ENCODE measurements around the gene CELF2.
"Not testable (repeated sequence)": the region's sequence is repeated elsewhere in the genome, so short reads cannot be mapped to it uniquely, and the experiment has no call there.

Gene CELF2

DNA sequence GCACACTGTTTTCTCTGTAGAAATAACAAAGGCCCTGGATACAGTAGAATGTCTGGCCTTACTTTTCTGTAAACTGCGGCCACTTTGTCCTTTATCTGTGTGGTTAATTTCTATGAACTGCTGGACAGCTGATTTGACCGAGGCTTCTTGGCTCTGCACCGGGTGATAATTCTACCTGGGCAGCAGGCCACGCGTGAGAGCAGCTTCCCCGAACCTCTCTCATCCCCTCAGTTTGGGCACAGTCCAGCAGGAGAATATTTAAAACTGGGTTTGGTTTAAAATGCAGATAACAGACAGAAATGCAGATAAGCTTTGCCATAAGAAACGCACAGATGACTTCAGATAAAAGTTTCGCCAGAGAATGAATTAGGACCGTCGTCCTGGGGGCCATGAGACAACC, 81.0 kb downstream of the CELF2 start:
- DNase-seq = no peak

- no peak for DNase-seq
These were observed 87.4 kb downstream of the CELF2 start for GRCh38 chr10:11104772-11105675.

GRCh38 chr10:11105676-11106004, 88.0 kb downstream of the CELF2 start:
- DNase-seq = no peak

DNA sequence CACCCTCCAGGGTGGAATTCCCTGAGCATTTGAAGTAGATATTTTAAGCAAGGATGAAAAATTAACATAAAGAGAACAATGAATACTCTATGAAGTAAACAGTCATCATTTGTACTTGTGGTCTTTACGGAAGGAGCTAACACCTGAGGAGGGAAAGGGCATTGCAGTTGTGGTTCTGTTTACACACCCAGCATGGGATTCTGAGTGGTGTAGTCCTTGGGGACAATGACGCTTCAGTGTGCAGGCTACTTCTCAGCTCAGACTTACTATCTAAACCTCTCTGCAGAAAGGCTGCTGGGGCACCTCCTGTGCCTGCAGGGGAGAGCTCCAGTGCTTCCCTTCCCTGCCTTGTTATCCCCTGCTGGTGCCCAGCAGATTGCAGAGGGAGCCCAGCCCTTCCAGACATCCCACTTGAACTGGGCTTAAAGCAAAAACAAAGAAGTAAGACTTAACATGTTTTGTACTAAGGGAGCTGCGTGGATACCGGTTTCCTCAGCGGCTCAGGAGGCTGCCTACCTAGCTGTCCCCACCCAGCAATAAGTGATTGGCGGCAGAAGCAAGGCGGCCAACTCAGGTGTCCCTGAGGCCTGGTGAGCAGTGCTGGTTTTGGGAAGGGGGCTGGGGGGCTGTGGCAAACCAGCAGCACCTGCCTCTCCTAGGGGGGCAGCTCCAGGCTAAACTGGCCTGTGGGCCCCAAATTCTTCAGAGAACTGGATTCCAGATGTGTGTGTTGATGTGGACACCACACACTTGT, 89.1 kb downstream of the CELF2 start:
- DNase-seq = no peak

DNA sequence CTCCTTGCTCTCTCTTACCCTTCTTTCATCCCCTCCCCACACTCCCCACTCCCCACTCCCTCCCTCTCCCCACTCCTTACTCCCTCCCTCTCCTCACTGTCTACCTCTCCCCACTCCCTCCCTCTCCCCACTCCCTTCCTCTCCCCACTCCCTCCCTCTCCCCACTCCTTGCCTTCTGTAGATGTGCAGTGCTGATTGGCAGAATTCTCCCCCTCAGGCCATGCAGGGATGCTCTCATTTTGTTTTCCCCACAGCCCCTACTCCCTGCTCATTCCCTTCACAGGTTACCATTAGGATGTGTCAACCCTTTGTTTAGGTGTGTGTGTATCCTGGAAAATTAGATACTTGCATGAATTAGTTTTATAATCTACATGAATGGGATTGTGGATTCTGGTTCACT, 90.3 kb downstream of the CELF2 start:
- DNase-seq = no peak

DNA sequence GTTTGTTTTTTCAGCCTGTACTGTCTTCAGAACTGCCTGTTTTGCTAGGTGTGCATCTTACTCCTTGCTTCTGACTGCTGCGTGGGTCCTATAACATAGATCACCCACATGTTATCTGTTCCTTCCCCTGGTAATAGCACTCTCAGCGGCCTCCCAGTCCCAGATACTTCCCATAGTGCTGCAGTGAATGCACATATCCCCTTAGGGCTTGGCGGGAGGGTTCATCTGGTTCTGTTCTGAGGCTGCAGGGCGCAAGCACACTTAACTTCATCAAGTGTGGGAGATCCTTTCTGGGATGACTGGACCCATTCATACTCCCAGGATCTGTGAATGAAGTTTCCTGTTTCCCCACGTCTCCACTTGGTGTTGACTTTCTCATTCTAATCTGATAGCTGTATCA, 90.7 kb downstream of the CELF2 start:
- DNase-seq = no peak

GRCh38 chr10:11109590-11109989, 91.9 kb downstream of the CELF2 start:
- no peak for DNase-seq

- no peak for DNase-seq
These were observed 92.9 kb downstream of the CELF2 start for GRCh38 chr10:11110539-11110938.

GRCh38 chr10:11111490-11111889, 93.8 kb downstream of the CELF2 start:
- no peak for DNase-seq

DNA sequence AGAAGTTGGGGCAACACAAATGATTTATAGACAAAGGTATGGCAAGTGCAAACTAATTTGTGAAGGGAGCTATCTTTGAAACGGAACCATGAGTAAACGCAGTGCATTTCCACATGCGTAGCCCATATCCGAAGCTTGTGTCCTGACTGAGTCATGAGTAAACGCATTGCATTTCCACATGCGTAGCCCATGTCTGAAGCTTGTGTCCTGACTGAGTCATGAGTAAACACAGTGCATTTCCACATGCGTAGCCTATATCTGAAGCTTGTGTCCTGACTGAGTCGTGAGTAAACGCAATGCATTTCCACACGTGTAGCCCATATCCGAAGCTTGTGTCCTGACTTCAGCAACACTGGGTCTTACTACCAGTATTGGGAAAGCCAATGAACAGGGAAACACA, 95.0 kb downstream of the CELF2 start:
- DNase-seq = no peak

- DNase-seq = no peak
These were observed 95.5 kb downstream of the CELF2 start for GRCh38 chr10:11113156-11113555.

DNA sequence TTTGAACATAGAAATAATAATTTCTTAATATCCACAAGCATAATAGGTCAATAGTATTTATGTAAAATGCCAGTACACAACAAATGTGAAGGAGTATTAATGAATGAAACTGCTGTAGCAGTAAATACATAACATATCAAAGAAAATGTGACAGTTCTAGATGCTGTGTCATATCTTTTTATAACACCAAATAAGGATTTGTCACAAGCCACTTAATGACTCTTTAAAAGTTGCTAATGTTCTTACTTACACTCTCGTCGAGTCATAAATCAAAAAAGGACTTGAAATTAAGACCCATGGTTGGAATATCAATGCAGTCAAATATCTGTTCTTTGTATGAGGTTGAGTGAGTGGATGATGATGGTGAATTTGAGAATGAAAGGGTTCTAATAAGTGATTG, 96.6 kb downstream of the CELF2 start:
- DNase-seq = no peak

GRCh38 chr10:11115337-11115736, 97.7 kb downstream of the CELF2 start:
- DNase-seq = no peak

- no peak for DNase-seq
These were observed 98.7 kb downstream of the CELF2 start for GRCh38 chr10:11116361-11116760.

- DNase-seq = no peak
These were observed 99.1 kb downstream of the CELF2 start for GRCh38 chr10:11116817-11117216.

- DNase-seq = no peak
These were observed 101.0 kb downstream of the CELF2 start for GRCh38 chr10:11118686-11119085.

DNA sequence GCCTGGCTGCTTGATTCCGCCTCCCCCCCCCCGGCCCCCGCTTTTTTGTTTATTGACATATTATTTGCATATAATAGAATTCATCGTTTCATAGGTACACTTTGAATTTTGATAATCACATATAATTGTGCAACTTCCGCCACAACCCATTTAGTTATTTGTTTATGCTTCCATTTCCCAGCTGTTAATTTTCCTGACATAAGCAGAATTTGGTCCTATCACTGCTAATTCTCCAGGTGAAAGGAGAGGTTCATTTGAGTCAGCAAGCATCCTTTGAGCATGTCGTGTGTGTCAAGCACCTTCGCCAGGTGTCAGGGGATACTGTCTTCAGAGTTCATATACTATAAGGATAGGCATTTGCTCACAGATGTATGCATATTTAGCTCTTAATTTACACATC, 102.2 kb downstream of the CELF2 start:
- DNase-seq = no peak

DNA sequence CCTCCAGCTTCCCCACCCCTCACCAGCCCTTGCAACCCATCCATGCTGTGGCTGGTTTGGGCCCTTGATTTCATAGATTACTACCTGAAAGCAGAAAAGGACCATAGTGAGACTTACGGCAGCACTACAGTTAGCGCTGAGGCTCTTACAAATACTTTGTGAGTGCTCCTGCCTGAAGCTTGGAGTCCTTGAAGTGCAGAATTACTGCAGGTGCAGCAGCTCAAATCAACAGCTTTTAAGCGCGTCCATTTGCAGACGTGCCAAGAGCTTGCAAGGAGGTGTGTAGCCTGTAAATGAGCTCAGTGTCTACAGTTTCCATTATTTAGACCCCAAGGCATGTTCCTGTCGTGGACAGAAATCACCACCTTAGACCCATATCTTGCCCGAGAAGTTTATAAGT, 103.0 kb downstream of the CELF2 start:
- no peak for DNase-seq

DNA sequence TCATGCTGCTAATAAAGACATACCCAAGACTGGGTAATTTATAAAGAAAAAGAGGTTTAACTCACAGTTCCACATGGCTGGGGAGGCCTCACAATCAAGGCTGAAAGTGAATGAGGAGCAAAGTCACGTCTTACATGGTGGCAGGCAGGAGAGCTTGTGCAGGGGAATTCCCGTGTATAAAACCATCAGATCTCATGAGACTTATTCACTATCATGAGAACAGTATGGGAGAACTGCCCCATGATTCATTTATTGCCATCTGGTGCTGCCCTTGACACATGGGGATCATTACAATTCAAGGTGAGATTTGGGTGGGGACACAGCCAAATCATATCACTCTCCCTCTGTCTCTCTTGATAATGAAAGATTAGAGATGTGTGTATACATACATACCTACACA, 106.2 kb downstream of the CELF2 start:
- DNase-seq = not testable (repeated sequence)

- no peak for DNase-seq
These were observed 107.3 kb downstream of the CELF2 start for GRCh38 chr10:11125004-11125403.

DNA sequence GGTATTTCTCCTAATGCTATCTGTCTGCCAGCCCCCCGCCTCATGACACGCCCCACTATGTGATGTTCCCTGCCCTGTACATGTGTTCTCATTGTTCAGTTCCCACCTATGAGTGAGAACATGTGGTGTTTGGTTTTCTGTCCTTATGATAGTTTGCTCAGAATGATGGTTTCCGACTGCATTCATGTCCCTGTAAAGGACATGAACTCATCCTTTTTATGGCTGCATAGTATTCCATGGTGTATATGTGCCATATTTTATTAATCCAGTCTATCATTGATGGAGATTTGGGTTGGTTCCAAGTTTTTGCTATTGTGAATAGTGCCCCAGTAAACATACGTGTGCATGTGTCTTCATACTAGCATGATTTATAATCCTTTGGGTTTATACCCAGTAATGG, 109.3 kb downstream of the CELF2 start:
- not testable (repeated sequence) for DNase-seq

GRCh38 chr10:11131112-11131639, 113.5 kb downstream of the CELF2 start:
- DNase-seq = no peak

- no peak for DNase-seq
These were observed 116.7 kb downstream of the CELF2 start for GRCh38 chr10:11134411-11134810.

DNA sequence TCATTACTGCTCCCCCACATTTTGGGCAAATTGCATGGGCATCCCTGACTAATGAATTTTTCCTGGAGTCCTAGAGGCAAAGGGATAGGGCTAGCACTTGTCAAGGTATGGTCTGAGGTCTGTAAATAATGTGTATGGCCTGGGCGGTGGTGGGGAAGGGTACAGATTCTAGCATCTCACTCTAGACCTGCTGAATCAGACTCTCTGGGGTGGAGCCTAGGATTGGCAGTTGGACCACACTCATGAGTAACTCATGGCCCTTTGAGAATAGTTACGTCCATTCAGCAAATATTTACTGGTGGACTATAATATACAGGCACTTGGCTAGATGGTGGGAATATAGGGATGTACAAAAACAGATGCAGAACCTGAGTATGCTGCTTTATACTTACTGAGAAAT, 118.0 kb downstream of the CELF2 start:
- no peak for DNase-seq

Measured in HCEC 1CT (cell line).